Endodermal cell (in vitro differentiated cells): Measurements from ENCODE around the gene ASAP2. TPM values are rescaled to one million over a fixed set of nuclear protein-coding genes. Genes with fewer than 3 reads are reported as not detected.

Source experiments
- DNase-seq: peaks from one replicate; pipeline ENCODE4 v3.0.0-alpha.2; 2017
- H3K27ac ChIP-seq: 2 replicates; pipeline ENCODE4 v1.5.1; 2013; ENCODE audit warnings: mild to moderate bottlenecking, low read depth, low read length, moderate library complexity
- H3K27me3 ChIP-seq: 2 replicates; pipeline ENCODE4 v1.6.1; 2013; ENCODE audit warnings: mild to moderate bottlenecking, low read length, moderate library complexity; ENCODE audit not compliant: insufficient read depth, control insufficient read depth, poor library complexity, severe bottlenecking
- H3K36me3 ChIP-seq: 2 replicates; pipeline ENCODE4 v1.7.0; 2013; ENCODE audit warnings: mild to moderate bottlenecking, low read length, moderate library complexity; ENCODE audit not compliant: control insufficient read depth, insufficient read depth
- H3K4me1 ChIP-seq: one replicate; pipeline ENCODE4 v1.7.0; 2013; ENCODE audit warnings: low read length; ENCODE audit not compliant: control insufficient read depth, insufficient read depth
- H3K4me3 ChIP-seq: 2 replicates; pipeline ENCODE4 v1.5.1; 2013; ENCODE audit warnings: mild to moderate bottlenecking, low read length, moderate library complexity
- H3K9ac ChIP-seq: 2 replicates; pipeline ENCODE4 v1.6.1; 2013; ENCODE audit warnings: mild to moderate bottlenecking, low read length, moderate library complexity; ENCODE audit not compliant: poor library complexity, severe bottlenecking; ENCODE audit errors: extremely low read depth
- H3K9me3 ChIP-seq: 2 replicates; pipeline ENCODE4 v1.6.1; 2013; ENCODE audit warnings: mild to moderate bottlenecking, low read length, moderate library complexity; ENCODE audit not compliant: control insufficient read depth
- H3K27ac Mint-ChIP-seq: 2 replicates; pipeline ENCODE4 v1.8.0; 2020; ENCODE audit warnings: mixed read lengths
- H3K27me3 Mint-ChIP-seq: 2 replicates; pipeline ENCODE4 v1.8.0; 2021; ENCODE audit warnings: mild to moderate bottlenecking, mixed read lengths; ENCODE audit not compliant: insufficient read depth
- H3K36me3 Mint-ChIP-seq: 2 replicates; pipeline ENCODE4 v1.8.0; 2020; ENCODE audit warnings: low read depth, mixed read lengths
- H3K4me1 Mint-ChIP-seq: 2 replicates; pipeline ENCODE4 v1.8.0; 2020; ENCODE audit warnings: mixed read lengths
- H3K4me3 Mint-ChIP-seq: 2 replicates; pipeline ENCODE4 v1.8.0; 2020; ENCODE audit warnings: mild to moderate bottlenecking, moderate library complexity, mixed read lengths
- H3K9me3 Mint-ChIP-seq: 2 replicates; pipeline ENCODE4 v1.8.0; 2020; ENCODE audit warnings: mild to moderate bottlenecking, mixed read lengths
- WGBS, 2 experiments: methylation state at CpG; one replicate each; pipeline versions ENCODE4 v1.1.5 to v1.1.7; 2013; ENCODE audit warnings: missing lambda C conversion rate in 2 of 2, mixed read lengths in 1 of 2; ENCODE audit not compliant: insufficient coverage in 1 of 2, insufficient read length in 1 of 2; 5-methylcytosine and 5-hydroxymethylcytosine counted together
- total RNA-seq, 2 donors: library from RNA; stranded (reverse); fragmentation: NEBNext Ultra II Directional in 1 of 2; extraction: Animal tissue kit (Norgen Biotek cat#: 25700) in 1 of 2; gene quantifications; 2 replicates in 1 of 2; 3 replicates in 1 of 2; pipeline ENCODE4 v1.2.1, GENCODE V29; 2021
- TF ChIP-seq, protein P1 (sequence below): fragments of 200-600 bp; sonication (generic); conservative IDR thresholded peaks from 2 replicates; pipeline ENCODE4 v1.5.0; 2021; ENCODE audit warnings: antibody characterized with exemption, mild to moderate bottlenecking

Gene ASAP2
- total RNA-seq, 2 donors from 2014 or later, result 11.8 to 20.4 TPM

DNA sequence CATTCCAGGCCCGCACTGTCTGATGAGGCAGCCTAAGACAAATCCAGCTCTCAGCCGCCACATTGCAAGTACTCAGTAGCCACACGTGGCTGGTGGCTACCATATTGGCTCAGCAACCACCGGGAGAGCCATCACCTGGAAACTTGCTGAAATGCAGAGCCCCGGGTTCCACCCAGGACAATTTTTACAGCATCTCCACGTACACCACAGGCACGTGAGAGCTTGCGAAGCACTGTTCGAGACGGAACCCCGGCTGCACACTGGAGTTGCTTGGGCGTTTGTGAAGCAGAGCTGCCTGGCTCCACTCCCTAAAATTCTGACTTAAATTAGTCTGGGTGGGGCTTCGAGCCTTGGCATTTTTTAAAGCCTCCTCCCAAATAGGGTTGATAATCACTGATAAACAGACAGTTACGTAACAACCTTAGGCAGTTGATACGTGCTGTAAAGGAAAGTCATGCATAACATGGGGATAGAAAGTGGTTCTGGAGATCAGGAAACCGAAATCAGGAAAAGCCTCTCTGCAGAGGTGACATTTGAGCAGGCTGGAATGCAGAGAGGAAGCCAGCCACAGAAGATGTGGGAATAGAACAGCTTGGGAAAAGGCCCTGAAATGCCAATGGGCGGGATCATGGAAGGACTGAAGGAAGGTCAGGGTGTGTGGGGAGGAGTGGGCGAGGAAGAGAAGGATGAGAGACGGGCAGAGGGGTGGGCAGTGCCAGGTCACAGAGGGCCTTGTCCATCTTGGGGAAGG lies 6.2 kb downstream of the ASAP2 start:
- Mint-ChIP-seq H3K9me3 (no peaks in the 10 kb centered on the region), H3K36me3 (peaks cover 2% of the 10 kb centered on the region), H3K27ac (no peak overlapping the region), H3K27me3 (peaks cover 94% of the 10 kb centered on the region), H3K4me3 (no peak overlapping the region), H3K4me1 (peaks cover 36% of the 10 kb centered on the region)
- Histone ChIP-seq H3K27me3 (peaks cover 26% of the 10 kb centered on the region), H3K27ac (no peak overlapping the region), H3K4me1 (peaks cover 7% of the 10 kb centered on the region), H3K36me3 (no peaks in the 10 kb centered on the region), H3K9me3 (no peaks in the 10 kb centered on the region), H3K4me3 (no peak overlapping the region), H3K9ac (no peak overlapping the region)
- TF ChIP-seq, protein P1, sequence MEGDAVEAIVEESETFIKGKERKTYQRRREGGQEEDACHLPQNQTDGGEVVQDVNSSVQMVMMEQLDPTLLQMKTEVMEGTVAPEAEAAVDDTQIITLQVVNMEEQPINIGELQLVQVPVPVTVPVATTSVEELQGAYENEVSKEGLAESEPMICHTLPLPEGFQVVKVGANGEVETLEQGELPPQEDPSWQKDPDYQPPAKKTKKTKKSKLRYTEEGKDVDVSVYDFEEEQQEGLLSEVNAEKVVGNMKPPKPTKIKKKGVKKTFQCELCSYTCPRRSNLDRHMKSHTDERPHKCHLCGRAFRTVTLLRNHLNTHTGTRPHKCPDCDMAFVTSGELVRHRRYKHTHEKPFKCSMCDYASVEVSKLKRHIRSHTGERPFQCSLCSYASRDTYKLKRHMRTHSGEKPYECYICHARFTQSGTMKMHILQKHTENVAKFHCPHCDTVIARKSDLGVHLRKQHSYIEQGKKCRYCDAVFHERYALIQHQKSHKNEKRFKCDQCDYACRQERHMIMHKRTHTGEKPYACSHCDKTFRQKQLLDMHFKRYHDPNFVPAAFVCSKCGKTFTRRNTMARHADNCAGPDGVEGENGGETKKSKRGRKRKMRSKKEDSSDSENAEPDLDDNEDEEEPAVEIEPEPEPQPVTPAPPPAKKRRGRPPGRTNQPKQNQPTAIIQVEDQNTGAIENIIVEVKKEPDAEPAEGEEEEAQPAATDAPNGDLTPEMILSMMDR, result no peak
- no peak for DNase-seq
- WGBS, 2 experiments, result 94 to 95% methylated on average over 19 of the region's 19 CpGs

- Histone ChIP-seq H3K27me3 (peaks cover 23% of the 10 kb centered on the region), H3K4me3 (no peak overlapping the region), H3K4me1 (peaks cover 10% of the 10 kb centered on the region), H3K9ac (no peak overlapping the region), H3K9me3 (no peaks in the 10 kb centered on the region), H3K27ac (no peak overlapping the region), H3K36me3 (no peaks in the 10 kb centered on the region)
- no peaks in the 10 kb centered on the region for H3K9me3 Mint-ChIP-seq
- no peak overlapping the region for H3K4me3 Mint-ChIP-seq
- H3K27ac Mint-ChIP-seq, result no peak overlapping the region
- H3K36me3 Mint-ChIP-seq, result peaks cover 2% of the 10 kb centered on the region
- TF ChIP-seq, protein P1, result no peak
- H3K27me3 Mint-ChIP-seq, result peaks cover 94% of the 10 kb centered on the region
- DNase-seq, result no peak
- peaks cover 40% of the 10 kb centered on the region for H3K4me1 Mint-ChIP-seq
- WGBS, 2 experiments, result 96 to 100% methylated on average over 1 to 2 of the region's 2 CpGs
These were observed 7.0 kb downstream of the ASAP2 start for GRCh38 chr2:9213477-9214051.

DNA sequence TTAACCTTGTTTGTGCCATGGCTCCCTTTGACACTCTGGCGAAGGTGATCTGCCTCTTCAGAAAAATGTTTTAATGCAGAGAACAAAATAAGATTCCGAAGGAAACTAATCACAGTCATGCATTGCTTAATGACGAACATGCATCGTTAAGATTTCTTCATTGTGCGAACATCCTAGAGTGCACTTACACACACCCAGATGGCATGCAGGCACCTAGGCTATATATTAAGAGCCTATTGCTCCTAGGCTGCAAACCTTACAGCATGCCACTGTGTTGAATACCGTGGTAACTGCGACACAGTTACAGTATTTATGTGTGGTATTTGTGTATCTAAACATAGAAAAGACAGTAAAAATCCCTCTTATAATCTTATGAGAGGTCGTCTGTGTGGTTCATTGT lies 8.3 kb downstream of the ASAP2 start:
- Histone ChIP-seq H3K9ac (no peak overlapping the region), H3K27me3 (peaks cover 29% of the 10 kb centered on the region), H3K9me3 (no peaks in the 10 kb centered on the region), H3K36me3 (no peaks in the 10 kb centered on the region), H3K4me1 (peaks cover 10% of the 10 kb centered on the region), H3K27ac (no peak overlapping the region), H3K4me3 (no peak overlapping the region)
- no peak overlapping the region for H3K4me3 Mint-ChIP-seq
- TF ChIP-seq, protein P1, result no peak
- no peaks in the 10 kb centered on the region for H3K9me3 Mint-ChIP-seq
- WGBS, 2 experiments, result 94 to 100% methylated on average over 5 to 6 of the region's 8 CpGs
- no peak overlapping the region for H3K27ac Mint-ChIP-seq
- H3K36me3 Mint-ChIP-seq, result peaks cover 2% of the 10 kb centered on the region
- no peak for DNase-seq
- peaks cover 42% of the 10 kb centered on the region for H3K4me1 Mint-ChIP-seq
- H3K27me3 Mint-ChIP-seq, result peaks cover 95% of the 10 kb centered on the region
